ENCODE measurements around the gene LUC7L. TPM values are rescaled to one million over a fixed set of nuclear protein-coding genes. Genes with fewer than 3 reads are reported as not detected.

The LUC7L gene
- total RNA-seq, 4 donors from 2014 or later: 38.4 to 111 (median 43.5) TPM

- no peak for DNase-seq (ENCODE audit: low spot score in 2 of 2)
- TF ChIP-seq POLR2A (IDR thresholded peaks at IDR 0.05) (no peak), CTCF (IDR thresholded peaks at IDR 0.05) (no peak)
- H3K4me3 ChIP-seq (ENCODE audit: low read depth, poor library complexity, severe bottlenecking): no peak within 1 kb of the TSS
- intact Hi-C loops (cut with DNase I; ENCODE audit: low total_unique reads): no loop called here
- 72 to 79% methylated on average over 12 to 16 of the region's 17 CpGs for WGBS, 2 donors
Observed at GRCh38 chr16:152141-153128, 76.8 kb downstream of the LUC7L start, which contains the start of gene HBZ. TSS of gene HBZ (plus strand) at chr16:152644. CDS start at chr16:152910, 266 bp downstream.

DNA sequence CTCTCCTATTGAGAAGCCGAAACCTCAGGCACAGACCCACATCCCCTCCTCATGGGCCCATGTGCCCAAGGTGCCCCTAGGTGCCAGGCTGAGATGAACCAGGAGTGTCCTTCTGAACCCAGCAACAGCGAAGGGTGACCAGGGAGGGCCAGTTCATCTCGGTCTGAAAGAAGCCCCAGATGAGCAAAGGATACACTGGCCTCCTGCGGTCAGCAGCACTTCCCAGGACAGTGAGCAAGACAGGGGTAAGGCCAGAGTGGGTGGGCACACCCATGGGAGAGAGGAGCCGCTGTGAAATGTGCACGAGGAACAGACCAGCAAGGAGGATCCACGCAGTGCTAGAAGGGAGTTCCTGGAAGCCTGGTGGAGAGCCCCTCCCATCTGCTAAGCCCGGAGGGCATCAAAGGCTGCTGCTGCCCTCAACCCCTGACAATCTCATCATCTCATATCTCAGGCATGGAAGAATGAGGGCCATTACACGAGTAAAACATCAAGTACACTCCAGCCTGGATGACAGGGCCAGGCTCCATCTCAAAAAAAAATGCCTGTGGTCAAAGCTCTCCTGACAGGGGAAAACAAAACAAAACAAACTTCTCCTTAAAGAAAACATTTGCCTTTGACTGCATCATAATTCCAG is 80.1 kb downstream of the LUC7L start:
- H3K4me3 ChIP-seq (ENCODE audit: low read depth, poor library complexity, severe bottlenecking): no peak overlapping the region
- WGBS, 2 donors: 45 to 46% methylated on average over 8 to 9 of the region's 9 CpGs
- TF ChIP-seq POLR2A (IDR thresholded peaks at IDR 0.05) (no peak), CTCF (IDR thresholded peaks at IDR 0.05) (no peak)
- intact Hi-C loops (cut with DNase I; ENCODE audit: low total_unique reads): no loop called here
- DNase-seq (ENCODE audit: low spot score in 2 of 2): no peak

DNA sequence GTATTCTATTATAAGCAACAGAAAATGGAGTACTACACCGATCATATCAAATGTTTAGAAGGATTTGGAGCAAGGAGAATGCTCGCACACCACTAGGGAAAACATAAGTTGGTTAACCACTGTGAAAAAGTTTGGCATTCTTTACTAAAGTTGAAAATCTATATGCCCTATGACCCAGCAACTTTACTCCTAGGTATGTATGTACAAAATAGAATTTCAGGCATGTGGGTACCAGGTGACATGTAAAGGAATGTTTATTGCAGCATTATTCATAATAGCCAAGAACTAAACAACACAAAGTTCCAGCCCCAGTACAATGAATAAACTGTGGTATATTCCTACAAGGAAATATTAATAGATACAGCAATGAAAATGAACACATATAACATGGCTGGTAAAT is 82.6 kb downstream of the LUC7L start:
- DNase-seq (ENCODE audit: low spot score in 2 of 2): no peak
- no peak overlapping the region for H3K4me3 ChIP-seq (ENCODE audit: low read depth, poor library complexity, severe bottlenecking)
- intact Hi-C loops (cut with DNase I; ENCODE audit: low total_unique reads): no loop called here
- TF ChIP-seq POLR2A (IDR thresholded peaks at IDR 0.05) (no peak), CTCF (IDR thresholded peaks at IDR 0.05) (no peak)
- WGBS, 2 donors: 85 to 89% methylated on average over 2 of the region's 2 CpGs

DNA sequence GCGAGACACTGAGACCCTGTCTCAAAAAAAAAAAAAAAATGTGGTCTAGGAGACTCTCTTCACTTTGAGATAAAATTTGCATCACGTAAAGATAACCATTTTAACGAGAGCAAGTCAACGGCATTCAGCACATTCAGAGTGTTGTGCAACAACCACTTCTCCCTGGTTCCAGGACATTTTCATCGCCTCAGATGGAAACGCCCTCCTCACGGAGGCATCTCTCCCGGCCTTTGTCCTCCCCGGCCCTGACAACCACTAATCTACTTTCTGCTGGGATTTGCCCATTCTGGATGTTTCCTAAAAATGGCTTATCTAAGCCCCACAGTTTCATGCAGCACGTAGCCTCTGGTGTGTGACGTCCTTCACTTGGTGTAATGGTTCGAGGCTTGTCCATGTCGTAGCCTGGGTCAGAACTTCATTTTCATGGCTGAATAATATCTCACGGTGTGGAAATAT is 84.4 kb downstream of the LUC7L start:
- DNase-seq (ENCODE audit: low spot score in 2 of 2): no peak
- no peak overlapping the region for H3K4me3 ChIP-seq (ENCODE audit: low read depth, poor library complexity, severe bottlenecking)
- intact Hi-C loops (cut with DNase I; ENCODE audit: low total_unique reads): no loop called here
- TF ChIP-seq CTCF (IDR thresholded peaks at IDR 0.05) (no peak), POLR2A (IDR thresholded peaks at IDR 0.05) (no peak)
- 85 to 91% methylated on average over 14 of the region's 14 CpGs for WGBS, 2 donors

- intact Hi-C loops (cut with DNase I; ENCODE audit: low total_unique reads): no loop called here
- no peak for TF ChIP-seq CTCF (IDR thresholded peaks at IDR 0.05)
- TF ChIP-seq POLR2A (IDR thresholded peaks at IDR 0.05): no peak
- 62 to 65% methylated on average over 6 of the region's 6 CpGs for WGBS, 2 donors
- no peak overlapping the region for H3K4me3 ChIP-seq (ENCODE audit: low read depth, poor library complexity, severe bottlenecking)
- no peak for DNase-seq (ENCODE audit: low spot score in 2 of 2)
Observed at GRCh38 chr16:143456-143855, 85.8 kb downstream of the LUC7L start.

All from lower leg skin (tissue), 4 donors.